OCI-LY1 (cell line): ENCODE measurements around the gene PHACTR2.

Source experiments
- H2AFZ ChIP-seq: fragments of 200-600 bp; sonication (generic), shearing (Covaris generic); 2 replicates; pipeline ENCODE4 v1.6.0; 2014; ENCODE audit warnings: antibody characterized with exemption, mild to moderate bottlenecking, low read length
- H3F3A ChIP-seq: fragments of 200-600 bp; sonication (generic), shearing (Covaris generic); 2 replicates; pipeline ENCODE4 v1.6.0; 2014; ENCODE audit warnings: mild to moderate bottlenecking, antibody characterized with exemption, low read length, moderate library complexity; ENCODE audit not compliant: insufficient read depth
- H3K27ac ChIP-seq: fragments of 200-600 bp; sonication (generic); 2 replicates; pipeline ENCODE4 v1.5.1; 2014; ENCODE audit warnings: low read length, mixed run types, mild to moderate bottlenecking, low read depth; ENCODE audit not compliant: poor library complexity, severe bottlenecking
- H3K27me3 ChIP-seq: fragments of 200-600 bp; sonication (generic); 2 replicates; pipeline ENCODE4 v1.6.0; 2014; ENCODE audit warnings: antibody characterized with exemption, mild to moderate bottlenecking, low read length, moderate library complexity; ENCODE audit not compliant: insufficient read depth
- H3K36me3 ChIP-seq: fragments of 200-600 bp; sonication (generic); 2 replicates; pipeline ENCODE4 v1.6.1; 2014; ENCODE audit warnings: mild to moderate bottlenecking, antibody characterized with exemption, low read length, moderate library complexity, mixed read lengths; ENCODE audit not compliant: insufficient read depth
- H3K4me1 ChIP-seq: fragments of 200-600 bp; sonication (generic); 2 replicates; pipeline ENCODE4 v1.5.1; 2014; ENCODE audit warnings: mild to moderate bottlenecking, low read length, moderate library complexity; ENCODE audit not compliant: insufficient read depth, severe bottlenecking
- H3K4me2 ChIP-seq: fragments of 200-600 bp; sonication (generic), shearing (Covaris generic); 2 replicates; pipeline ENCODE4 v1.6.1; 2014; ENCODE audit warnings: low read length
- H3K4me3 ChIP-seq: fragments of 200-600 bp; sonication (generic); 2 replicates; pipeline ENCODE4 v1.5.1; 2014; ENCODE audit warnings: low read length, low read depth, mild to moderate bottlenecking, mixed read lengths; ENCODE audit not compliant: poor library complexity, severe bottlenecking
- H3K79me2 ChIP-seq: fragments of 200-600 bp; shearing (Covaris generic); 2 replicates; pipeline ENCODE4 v1.6.1; 2016; ENCODE audit warnings: mixed run types, low read length, mixed read lengths; ENCODE audit not compliant: insufficient read depth
- H3K9ac ChIP-seq: fragments of 200-600 bp; sonication (generic), shearing (Covaris generic); 2 replicates; pipeline ENCODE4 v1.6.1; 2014; ENCODE audit warnings: mild to moderate bottlenecking, low read length, mixed read lengths
- H3K9me2 ChIP-seq: fragments of 200-600 bp; sonication (generic), shearing (Covaris generic); 2 replicates; pipeline ENCODE4 v1.6.1; 2014; ENCODE audit warnings: low read depth, mild to moderate bottlenecking, low read length, mixed read lengths
- H3K9me3 ChIP-seq: fragments of 200-600 bp; shearing (Covaris generic); 2 replicates; pipeline ENCODE4 v1.6.1; 2014; ENCODE audit warnings: low read length, mixed read lengths
- H4K20me1 ChIP-seq: fragments of 200-600 bp; sonication (generic), shearing (Covaris generic); 2 replicates; pipeline ENCODE4 v1.6.0; 2016; ENCODE audit warnings: mild to moderate bottlenecking, low read length; ENCODE audit not compliant: insufficient read depth
- EZH2 ChIP-seq: fragments of 200-600 bp; sonication (generic), shearing (Covaris generic); IDR thresholded peaks from 2 replicates; pipeline ENCODE4 v1.8.0; 2017; ENCODE audit warnings: borderline replicate concordance, mixed run types, mild to moderate bottlenecking, antibody characterized with exemption, low read length, moderate library complexity, mixed read lengths
- TF ChIP-seq, protein P1 (sequence below): fragments of 200-600 bp; sonication (generic), shearing (Covaris generic); IDR thresholded peaks from 2 replicates; pipeline ENCODE4 v1.5.1; 2017; ENCODE audit warnings: mild to moderate bottlenecking, antibody characterized with exemption, low read length, moderate library complexity, mixed read lengths

PHACTR2 gene

DNA sequence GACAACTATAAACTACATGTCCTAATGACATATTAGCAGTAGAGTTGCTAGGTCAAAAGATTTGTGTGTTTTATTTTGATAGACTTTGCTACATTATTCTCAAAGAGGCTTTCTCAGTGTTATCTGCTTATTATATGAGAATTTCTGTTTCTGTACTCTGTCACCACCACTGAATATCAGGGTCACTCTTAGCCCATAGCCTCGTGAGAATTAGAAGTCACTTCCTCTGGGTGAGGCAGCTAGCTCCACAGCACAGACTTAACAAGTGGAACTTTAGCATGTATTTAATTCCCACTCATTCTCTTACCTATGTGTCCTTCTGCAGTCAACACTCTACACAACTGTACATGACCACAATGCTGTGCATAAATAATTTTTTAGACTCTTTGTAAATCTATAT is 6.7 kb downstream of the PHACTR2 start:
- no peak overlapping the region for H3K4me2 ChIP-seq
- H3K27me3 ChIP-seq, result no peaks in the 10 kb centered on the region
- H3K4me1 ChIP-seq, result no peaks in the 10 kb centered on the region
- H3K27ac ChIP-seq, result no peak overlapping the region
- H4K20me1 ChIP-seq, result no peaks in the 10 kb centered on the region
- no peaks in the 10 kb centered on the region for H3F3A ChIP-seq
- no peaks in the 10 kb centered on the region for H3K9me2 ChIP-seq
- H3K9ac ChIP-seq, result no peak overlapping the region
- no peaks in the 10 kb centered on the region for H3K79me2 ChIP-seq
- TF ChIP-seq, protein P1, sequence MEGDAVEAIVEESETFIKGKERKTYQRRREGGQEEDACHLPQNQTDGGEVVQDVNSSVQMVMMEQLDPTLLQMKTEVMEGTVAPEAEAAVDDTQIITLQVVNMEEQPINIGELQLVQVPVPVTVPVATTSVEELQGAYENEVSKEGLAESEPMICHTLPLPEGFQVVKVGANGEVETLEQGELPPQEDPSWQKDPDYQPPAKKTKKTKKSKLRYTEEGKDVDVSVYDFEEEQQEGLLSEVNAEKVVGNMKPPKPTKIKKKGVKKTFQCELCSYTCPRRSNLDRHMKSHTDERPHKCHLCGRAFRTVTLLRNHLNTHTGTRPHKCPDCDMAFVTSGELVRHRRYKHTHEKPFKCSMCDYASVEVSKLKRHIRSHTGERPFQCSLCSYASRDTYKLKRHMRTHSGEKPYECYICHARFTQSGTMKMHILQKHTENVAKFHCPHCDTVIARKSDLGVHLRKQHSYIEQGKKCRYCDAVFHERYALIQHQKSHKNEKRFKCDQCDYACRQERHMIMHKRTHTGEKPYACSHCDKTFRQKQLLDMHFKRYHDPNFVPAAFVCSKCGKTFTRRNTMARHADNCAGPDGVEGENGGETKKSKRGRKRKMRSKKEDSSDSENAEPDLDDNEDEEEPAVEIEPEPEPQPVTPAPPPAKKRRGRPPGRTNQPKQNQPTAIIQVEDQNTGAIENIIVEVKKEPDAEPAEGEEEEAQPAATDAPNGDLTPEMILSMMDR, result no peak
- TF ChIP-seq EZH2, result no peak
- H3K4me3 ChIP-seq, result no peak overlapping the region
- no peaks in the 10 kb centered on the region for H3K9me3 ChIP-seq
- H2AFZ ChIP-seq, result no peak overlapping the region
- no peaks in the 10 kb centered on the region for H3K36me3 ChIP-seq

DNA sequence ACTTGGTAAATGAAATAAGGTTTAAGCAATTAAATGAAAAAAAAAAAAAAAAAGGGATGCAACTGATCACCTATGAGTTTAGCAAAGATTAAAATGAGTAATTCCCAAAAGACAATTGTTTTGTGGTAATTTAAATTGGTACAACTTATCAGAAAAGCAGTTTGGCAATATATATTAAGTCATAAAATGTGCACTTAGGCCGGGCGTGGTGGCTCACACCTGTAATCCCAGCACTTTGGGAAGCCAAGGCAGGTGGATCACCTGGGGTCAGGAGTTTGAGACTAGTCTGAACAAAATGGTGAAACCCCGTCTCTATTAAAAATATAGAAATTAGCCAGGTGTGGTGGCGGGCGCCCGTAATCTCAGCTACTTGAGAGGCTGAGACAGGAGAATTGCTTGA is 7.9 kb downstream of the PHACTR2 start:
- no peak overlapping the region for H2AFZ ChIP-seq
- H3K9me3 ChIP-seq, result no peaks in the 10 kb centered on the region
- H3K4me1 ChIP-seq, result no peaks in the 10 kb centered on the region
- TF ChIP-seq EZH2, result no peak
- TF ChIP-seq, protein P1, result no peak
- H3K79me2 ChIP-seq, result no peaks in the 10 kb centered on the region
- no peaks in the 10 kb centered on the region for H3K27me3 ChIP-seq
- no peak overlapping the region for H3K4me3 ChIP-seq
- H3K36me3 ChIP-seq, result no peaks in the 10 kb centered on the region
- H4K20me1 ChIP-seq, result no peaks in the 10 kb centered on the region
- H3K27ac ChIP-seq, result no peak overlapping the region
- H3K9me2 ChIP-seq, result no peaks in the 10 kb centered on the region
- H3K9ac ChIP-seq, result no peak overlapping the region
- no peaks in the 10 kb centered on the region for H3F3A ChIP-seq
- H3K4me2 ChIP-seq, result no peak overlapping the region

DNA sequence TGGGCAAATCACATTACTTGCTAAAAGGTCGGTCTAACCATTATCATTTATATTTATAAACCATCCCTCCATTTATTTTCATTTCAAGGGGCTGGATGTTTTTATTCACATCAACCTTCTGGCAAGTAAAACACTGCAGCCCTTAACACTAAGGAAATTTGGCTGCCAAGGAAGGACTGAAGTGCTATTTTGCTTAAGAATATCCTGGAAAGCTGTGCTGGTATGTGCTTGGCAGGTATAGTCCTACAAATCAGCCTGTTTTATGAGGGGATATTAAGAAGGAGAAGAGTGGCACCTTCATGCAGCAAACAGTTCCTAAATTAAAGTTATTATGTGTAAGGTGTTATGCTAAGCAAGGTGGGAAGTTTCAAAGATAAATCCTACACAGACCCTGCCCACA is 9.8 kb downstream of the PHACTR2 start:
- TF ChIP-seq, protein P1, result no peak
- TF ChIP-seq EZH2, result no peak
- Histone ChIP-seq H3K4me1 (no peaks in the 10 kb centered on the region), H3K9me2 (no peaks in the 10 kb centered on the region), H3K9me3 (no peaks in the 10 kb centered on the region), H3K79me2 (no peaks in the 10 kb centered on the region), H3K27me3 (no peaks in the 10 kb centered on the region), H3K4me3 (no peak overlapping the region), H4K20me1 (no peaks in the 10 kb centered on the region), H3K4me2 (no peak overlapping the region), H2AFZ (no peak overlapping the region), H3K9ac (no peak overlapping the region), H3K36me3 (no peaks in the 10 kb centered on the region), H3F3A (no peaks in the 10 kb centered on the region), H3K27ac (no peak overlapping the region)
